Measurements from ENCODE around the gene CCDC71L.

Gene CCDC71L

DNA sequence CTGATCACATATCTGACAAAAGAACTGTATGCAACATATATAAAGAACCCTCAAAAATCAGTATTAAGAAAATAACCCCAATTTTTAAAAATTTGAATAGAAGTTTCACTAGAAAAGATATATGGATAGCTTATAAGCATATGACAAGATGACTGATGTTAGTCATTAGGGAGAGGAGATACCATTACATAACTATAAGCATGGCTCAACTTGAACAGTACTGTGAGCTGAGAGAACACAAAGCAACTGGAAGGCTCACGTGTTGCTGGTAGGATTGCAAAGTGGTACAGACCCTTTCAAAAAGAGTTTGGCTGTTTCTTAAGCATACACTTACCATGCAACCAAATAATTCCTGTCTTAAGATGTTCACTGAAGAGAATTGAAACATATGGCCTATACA, 14.7 kb downstream of the CCDC71L start:
- Histone ChIP-seq H3K4me2 (no peak overlapping the region), H3K36me3 (ENCODE audit: insufficient read depth) (no peaks in the 10 kb centered on the region), H3K27me3 (ENCODE audit: insufficient read depth, low read depth) (no peaks in the 10 kb centered on the region), H4K20me1 (ENCODE audit: insufficient read depth) (no peaks in the 10 kb centered on the region), H3K4me3 (IDR thresholded peaks at IDR 0.05; ENCODE audit: insufficient read depth, low read depth, low read length) (no peak overlapping the region), H3K27ac (no peak overlapping the region), H2AFZ (ENCODE audit: low read depth) (no peak overlapping the region), H3K9ac (no peak overlapping the region), H3K4me1 (ENCODE audit: low read depth, poor library complexity, severe bottlenecking) (no peaks in the 10 kb centered on the region), H3K79me2 (ENCODE audit: insufficient read depth, low read depth) (no peaks in the 10 kb centered on the region)
- TF ChIP-seq, protein P1, sequence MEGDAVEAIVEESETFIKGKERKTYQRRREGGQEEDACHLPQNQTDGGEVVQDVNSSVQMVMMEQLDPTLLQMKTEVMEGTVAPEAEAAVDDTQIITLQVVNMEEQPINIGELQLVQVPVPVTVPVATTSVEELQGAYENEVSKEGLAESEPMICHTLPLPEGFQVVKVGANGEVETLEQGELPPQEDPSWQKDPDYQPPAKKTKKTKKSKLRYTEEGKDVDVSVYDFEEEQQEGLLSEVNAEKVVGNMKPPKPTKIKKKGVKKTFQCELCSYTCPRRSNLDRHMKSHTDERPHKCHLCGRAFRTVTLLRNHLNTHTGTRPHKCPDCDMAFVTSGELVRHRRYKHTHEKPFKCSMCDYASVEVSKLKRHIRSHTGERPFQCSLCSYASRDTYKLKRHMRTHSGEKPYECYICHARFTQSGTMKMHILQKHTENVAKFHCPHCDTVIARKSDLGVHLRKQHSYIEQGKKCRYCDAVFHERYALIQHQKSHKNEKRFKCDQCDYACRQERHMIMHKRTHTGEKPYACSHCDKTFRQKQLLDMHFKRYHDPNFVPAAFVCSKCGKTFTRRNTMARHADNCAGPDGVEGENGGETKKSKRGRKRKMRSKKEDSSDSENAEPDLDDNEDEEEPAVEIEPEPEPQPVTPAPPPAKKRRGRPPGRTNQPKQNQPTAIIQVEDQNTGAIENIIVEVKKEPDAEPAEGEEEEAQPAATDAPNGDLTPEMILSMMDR (conservative IDR thresholded peaks at IDR 0.05; ENCODE audit: low read depth, low read length) = no peak

DNA sequence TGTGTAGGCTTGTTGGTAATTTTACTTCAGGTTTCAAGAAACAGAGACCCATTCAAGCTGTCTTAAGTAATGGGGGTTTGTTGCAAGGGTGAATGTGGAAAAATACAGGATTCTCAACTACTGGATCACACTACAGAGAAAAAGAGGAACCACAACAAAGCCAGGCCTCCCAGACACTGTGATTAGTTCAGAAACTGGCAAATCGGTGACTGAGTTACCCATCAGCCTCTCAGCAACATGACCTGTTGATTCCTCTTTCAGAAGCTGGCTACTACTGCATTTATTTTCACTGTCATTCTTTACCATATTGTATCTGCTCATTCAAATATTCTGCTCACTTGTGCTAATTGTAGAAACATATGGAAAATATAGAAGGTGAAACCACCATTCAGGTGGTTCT, 16.0 kb downstream of the CCDC71L start:
- no peaks in the 10 kb centered on the region for H3K27me3 ChIP-seq (ENCODE audit: insufficient read depth, low read depth)
- H3K36me3 ChIP-seq (ENCODE audit: insufficient read depth) = no peaks in the 10 kb centered on the region
- no peaks in the 10 kb centered on the region for H4K20me1 ChIP-seq (ENCODE audit: insufficient read depth)
- no peak overlapping the region for H3K4me2 ChIP-seq
- H3K79me2 ChIP-seq (ENCODE audit: insufficient read depth, low read depth) = no peaks in the 10 kb centered on the region
- TF ChIP-seq, protein P1 (conservative IDR thresholded peaks at IDR 0.05; ENCODE audit: low read depth, low read length) = no peak
- no peak overlapping the region for H3K4me3 ChIP-seq (IDR thresholded peaks at IDR 0.05; ENCODE audit: insufficient read depth, low read depth, low read length)
- H3K27ac ChIP-seq = no peak overlapping the region
- H3K9ac ChIP-seq = no peak overlapping the region
- no peaks in the 10 kb centered on the region for H3K4me1 ChIP-seq (ENCODE audit: low read depth, poor library complexity, severe bottlenecking)
- H2AFZ ChIP-seq (ENCODE audit: low read depth) = no peak overlapping the region

DNA sequence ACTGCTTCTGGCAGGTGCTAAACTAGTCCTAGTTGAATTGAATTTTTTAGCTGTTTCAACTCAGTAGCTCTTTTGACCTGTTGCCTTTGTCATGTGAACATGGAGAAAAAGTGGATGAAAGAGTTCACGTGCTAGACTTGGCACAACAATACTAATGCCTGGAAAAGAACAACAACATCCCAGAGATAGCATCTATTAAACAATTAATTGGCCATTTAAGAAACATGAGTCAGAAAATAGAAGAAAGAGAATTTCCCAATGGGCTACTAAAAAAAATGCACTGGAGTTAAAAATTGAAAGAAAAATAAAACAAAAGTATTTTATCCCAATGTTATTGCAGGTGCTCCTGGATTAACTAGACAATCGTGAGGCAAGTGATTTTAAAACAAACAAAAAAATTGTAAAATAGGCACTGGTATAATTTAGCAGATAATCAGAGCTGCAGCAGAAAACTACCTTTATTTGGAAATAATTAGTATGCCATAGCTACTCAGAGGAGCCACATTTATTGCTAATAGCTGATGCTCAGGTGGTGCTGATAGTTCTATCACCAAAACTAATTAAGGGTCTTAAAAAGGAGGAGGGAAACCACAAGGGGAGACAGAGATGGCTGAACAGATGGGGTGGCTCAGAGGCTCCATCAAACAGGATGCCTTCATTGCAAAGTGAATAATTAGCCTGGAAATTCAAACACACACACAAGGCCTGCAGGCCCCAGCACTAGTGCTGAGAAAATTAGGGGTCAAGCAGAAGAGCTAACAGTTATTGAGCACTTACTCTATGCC, 17.6 kb downstream of the CCDC71L start:
- H2AFZ ChIP-seq (ENCODE audit: low read depth) = no peak overlapping the region
- no peaks in the 10 kb centered on the region for H3K4me1 ChIP-seq (ENCODE audit: low read depth, poor library complexity, severe bottlenecking)
- H3K4me3 ChIP-seq (IDR thresholded peaks at IDR 0.05; ENCODE audit: insufficient read depth, low read depth, low read length) = no peak overlapping the region
- no peaks in the 10 kb centered on the region for H3K36me3 ChIP-seq (ENCODE audit: insufficient read depth)
- no peak overlapping the region for H3K27ac ChIP-seq
- H3K9ac ChIP-seq = no peak overlapping the region
- H3K79me2 ChIP-seq (ENCODE audit: insufficient read depth, low read depth) = no peaks in the 10 kb centered on the region
- H3K4me2 ChIP-seq = no peak overlapping the region
- no peaks in the 10 kb centered on the region for H4K20me1 ChIP-seq (ENCODE audit: insufficient read depth)
- H3K27me3 ChIP-seq (ENCODE audit: insufficient read depth, low read depth) = no peaks in the 10 kb centered on the region
- TF ChIP-seq, protein P1 (conservative IDR thresholded peaks at IDR 0.05; ENCODE audit: low read depth, low read length) = no peak

DNA sequence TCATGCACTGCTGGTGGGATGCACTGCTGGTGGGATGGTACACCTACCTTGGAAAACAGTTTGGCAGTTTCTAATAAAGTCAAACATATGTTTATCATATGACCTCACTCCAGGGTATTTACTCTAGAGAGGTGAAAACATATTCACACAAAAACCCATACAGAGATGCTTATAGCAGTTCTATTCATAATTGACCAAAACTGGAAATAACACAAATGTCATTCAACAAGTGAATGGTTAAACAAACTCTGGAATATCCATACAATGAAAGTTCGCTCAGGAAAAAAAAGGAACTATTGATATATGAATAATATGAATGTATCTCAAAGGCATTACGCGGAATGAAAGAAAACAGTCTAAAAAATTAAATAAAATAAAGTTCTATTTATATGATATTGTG, 19.5 kb downstream of the CCDC71L start:
- no peaks in the 10 kb centered on the region for H3K36me3 ChIP-seq (ENCODE audit: insufficient read depth)
- H3K9ac ChIP-seq = no peak overlapping the region
- H3K27ac ChIP-seq = no peak overlapping the region
- H3K79me2 ChIP-seq (ENCODE audit: insufficient read depth, low read depth) = no peaks in the 10 kb centered on the region
- no peaks in the 10 kb centered on the region for H3K27me3 ChIP-seq (ENCODE audit: insufficient read depth, low read depth)
- no peaks in the 10 kb centered on the region for H4K20me1 ChIP-seq (ENCODE audit: insufficient read depth)
- no peak overlapping the region for H3K4me3 ChIP-seq (IDR thresholded peaks at IDR 0.05; ENCODE audit: insufficient read depth, low read depth, low read length)
- H3K4me1 ChIP-seq (ENCODE audit: low read depth, poor library complexity, severe bottlenecking) = no peaks in the 10 kb centered on the region
- no peak overlapping the region for H3K4me2 ChIP-seq
- H2AFZ ChIP-seq (ENCODE audit: low read depth) = no peak overlapping the region
- TF ChIP-seq, protein P1 (conservative IDR thresholded peaks at IDR 0.05; ENCODE audit: low read depth, low read length) = no peak
